Measurements from ENCODE around the gene SMG9. TPM values are rescaled to one million over a fixed set of nuclear protein-coding genes. Genes with fewer than 3 reads are reported as not detected.

Gene SMG9
- total RNA-seq, 1 experiment from 2014 or later: 90.6 TPM

DNA sequence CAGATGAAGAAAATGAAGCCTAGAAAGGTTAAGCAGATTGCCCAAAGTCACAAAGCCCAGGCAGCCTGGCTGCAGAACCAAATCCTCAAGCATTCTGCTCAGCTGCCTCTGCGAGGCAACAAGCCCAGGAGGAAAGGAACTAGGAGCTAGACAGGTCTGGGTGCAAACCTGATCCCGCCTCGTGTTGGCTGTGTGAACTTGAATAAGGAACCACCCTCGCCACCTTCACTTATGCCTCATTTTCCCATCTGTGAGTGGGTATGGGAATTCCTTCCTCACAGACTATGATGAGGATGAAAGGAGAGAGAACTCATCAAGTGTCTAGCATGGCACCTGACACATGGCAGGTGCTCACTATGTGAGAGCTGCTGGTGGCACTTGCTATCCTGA lies 6.6 kb downstream of the SMG9 start:
- Histone ChIP-seq H3K4me1 (ENCODE audit: insufficient read depth, low read length, poor library complexity, severe bottlenecking) (peaks cover 4% of the 10 kb centered on the region), H3K9me3 (ENCODE audit: low read depth, low read length, poor library complexity, severe bottlenecking) (no peaks in the 10 kb centered on the region), H3K27me3 (replicated peaks; ENCODE audit: insufficient read depth, low read depth, low read length, poor library complexity) (no peaks in the 10 kb centered on the region), H3K4me3 (ENCODE audit: low read depth, low read length, poor library complexity, severe bottlenecking) (no peak overlapping the region), H3K36me3 (ENCODE audit: insufficient read depth, low read length, poor library complexity, severe bottlenecking) (peaks cover 79% of the 10 kb centered on the region), H3K27ac (ENCODE audit: low read depth, low read length, poor library complexity, severe bottlenecking) (no peak overlapping the region)
- no TSS peak for BruUV-seq (replicated peaks)
- ChIA-PET POLR2A (ENCODE audit: low non-redundant PET) (no interaction called here), CTCF (no interaction called here)
- TF ChIP-seq, protein P1, sequence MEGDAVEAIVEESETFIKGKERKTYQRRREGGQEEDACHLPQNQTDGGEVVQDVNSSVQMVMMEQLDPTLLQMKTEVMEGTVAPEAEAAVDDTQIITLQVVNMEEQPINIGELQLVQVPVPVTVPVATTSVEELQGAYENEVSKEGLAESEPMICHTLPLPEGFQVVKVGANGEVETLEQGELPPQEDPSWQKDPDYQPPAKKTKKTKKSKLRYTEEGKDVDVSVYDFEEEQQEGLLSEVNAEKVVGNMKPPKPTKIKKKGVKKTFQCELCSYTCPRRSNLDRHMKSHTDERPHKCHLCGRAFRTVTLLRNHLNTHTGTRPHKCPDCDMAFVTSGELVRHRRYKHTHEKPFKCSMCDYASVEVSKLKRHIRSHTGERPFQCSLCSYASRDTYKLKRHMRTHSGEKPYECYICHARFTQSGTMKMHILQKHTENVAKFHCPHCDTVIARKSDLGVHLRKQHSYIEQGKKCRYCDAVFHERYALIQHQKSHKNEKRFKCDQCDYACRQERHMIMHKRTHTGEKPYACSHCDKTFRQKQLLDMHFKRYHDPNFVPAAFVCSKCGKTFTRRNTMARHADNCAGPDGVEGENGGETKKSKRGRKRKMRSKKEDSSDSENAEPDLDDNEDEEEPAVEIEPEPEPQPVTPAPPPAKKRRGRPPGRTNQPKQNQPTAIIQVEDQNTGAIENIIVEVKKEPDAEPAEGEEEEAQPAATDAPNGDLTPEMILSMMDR (conservative IDR thresholded peaks at IDR 0.05; ENCODE audit: low read depth, low read length): no peak
- TF ChIP-seq EZH2 (IDR thresholded peaks at IDR 0.05; ENCODE audit: borderline replicate concordance, low read depth, low read length, poor library complexity, severe bottlenecking): no peak
- DNase-seq (ENCODE audit: low spot score): no peak
- intact Hi-C loops (cut with micrococcal nuclease; ENCODE audit: unreplicated experiment): no loop called here

GRCh38 chr19:43747557-43748204 lies 7.1 kb downstream of the SMG9 start:
- Histone ChIP-seq H3K27ac (ENCODE audit: low read depth, low read length, poor library complexity, severe bottlenecking) (no peak overlapping the region), H3K4me1 (ENCODE audit: insufficient read depth, low read length, poor library complexity, severe bottlenecking) (no peaks in the 10 kb centered on the region), H3K4me3 (ENCODE audit: low read depth, low read length, poor library complexity, severe bottlenecking) (no peak overlapping the region), H3K9me3 (ENCODE audit: low read depth, low read length, poor library complexity, severe bottlenecking) (no peaks in the 10 kb centered on the region), H3K36me3 (ENCODE audit: insufficient read depth, low read length, poor library complexity, severe bottlenecking) (peaks cover 84% of the 10 kb centered on the region), H3K27me3 (replicated peaks; ENCODE audit: insufficient read depth, low read depth, low read length, poor library complexity) (no peaks in the 10 kb centered on the region)
- TF ChIP-seq EZH2 (IDR thresholded peaks at IDR 0.05; ENCODE audit: borderline replicate concordance, low read depth, low read length, poor library complexity, severe bottlenecking): no peak
- TF ChIP-seq, protein P1 (conservative IDR thresholded peaks at IDR 0.05; ENCODE audit: low read depth, low read length): no peak
- DNase-seq (ENCODE audit: low spot score): no peak
- POLR2A ChIA-PET (ENCODE audit: low non-redundant PET): no interaction called here
- BruUV-seq (replicated peaks): no TSS peak
- intact Hi-C loops (cut with micrococcal nuclease; ENCODE audit: unreplicated experiment): no loop called here
- CTCF ChIA-PET: no interaction called here

GRCh38 chr19:43743059-43743458 lies 11.7 kb downstream of the SMG9 start:
- no peaks in the 10 kb centered on the region for H3K9me3 ChIP-seq (ENCODE audit: low read depth, low read length, poor library complexity, severe bottlenecking)
- peaks cover 92% of the 10 kb centered on the region for H3K36me3 ChIP-seq (ENCODE audit: insufficient read depth, low read length, poor library complexity, severe bottlenecking)
- H3K4me3 ChIP-seq (ENCODE audit: low read depth, low read length, poor library complexity, severe bottlenecking): no peak overlapping the region
- CTCF ChIA-PET: no interaction called here
- no peaks in the 10 kb centered on the region for H3K4me1 ChIP-seq (ENCODE audit: insufficient read depth, low read length, poor library complexity, severe bottlenecking)
- no peaks in the 10 kb centered on the region for H3K27me3 ChIP-seq (replicated peaks; ENCODE audit: insufficient read depth, low read depth, low read length, poor library complexity)
- H3K27ac ChIP-seq (ENCODE audit: low read depth, low read length, poor library complexity, severe bottlenecking): no peak overlapping the region
- no peak for TF ChIP-seq EZH2 (IDR thresholded peaks at IDR 0.05; ENCODE audit: borderline replicate concordance, low read depth, low read length, poor library complexity, severe bottlenecking)
- TF ChIP-seq, protein P1 (conservative IDR thresholded peaks at IDR 0.05; ENCODE audit: low read depth, low read length): no peak
- POLR2A ChIA-PET (ENCODE audit: low non-redundant PET): no interaction called here
- DNase-seq (ENCODE audit: low spot score): no peak
- intact Hi-C loops (cut with micrococcal nuclease; ENCODE audit: unreplicated experiment): no loop called here
- BruUV-seq (replicated peaks): no TSS peak
